GM21526 (cell line): ENCODE measurements around the gene NRIP1.
"Not testable (repeated sequence)": the region's sequence is repeated elsewhere in the genome, so short reads cannot be mapped to it uniquely, and the experiment has no call there.

Experiments used
- ATAC-seq: cut with Tn5 transposase; IDR thresholded peaks from one replicate; pipeline ENCODE4 v1.9.1; 2021; ENCODE audit warnings: moderate library complexity; ENCODE audit not compliant: unreplicated experiment, low FRiP score

NRIP1 gene

DNA sequence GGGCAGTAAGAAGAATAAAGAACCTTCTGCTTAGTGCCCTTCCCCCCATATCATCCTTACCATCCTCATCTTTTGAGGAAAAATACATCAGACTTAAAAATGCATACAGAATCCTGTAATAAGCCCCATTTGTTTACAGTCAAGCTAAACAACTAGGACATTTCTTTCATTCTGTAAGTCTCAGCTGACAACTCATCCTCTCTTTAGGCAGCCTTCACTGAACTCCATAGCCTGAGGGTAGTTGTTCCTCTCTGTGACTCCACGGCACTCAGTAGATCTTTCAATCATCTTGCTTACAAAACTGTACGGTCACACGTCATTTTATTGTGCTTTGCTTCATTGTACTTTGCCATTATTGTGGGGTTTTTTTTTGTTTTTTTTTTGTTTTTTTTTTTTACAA is 82.5 kb downstream of the NRIP1 start:
- no peak for ATAC-seq

DNA sequence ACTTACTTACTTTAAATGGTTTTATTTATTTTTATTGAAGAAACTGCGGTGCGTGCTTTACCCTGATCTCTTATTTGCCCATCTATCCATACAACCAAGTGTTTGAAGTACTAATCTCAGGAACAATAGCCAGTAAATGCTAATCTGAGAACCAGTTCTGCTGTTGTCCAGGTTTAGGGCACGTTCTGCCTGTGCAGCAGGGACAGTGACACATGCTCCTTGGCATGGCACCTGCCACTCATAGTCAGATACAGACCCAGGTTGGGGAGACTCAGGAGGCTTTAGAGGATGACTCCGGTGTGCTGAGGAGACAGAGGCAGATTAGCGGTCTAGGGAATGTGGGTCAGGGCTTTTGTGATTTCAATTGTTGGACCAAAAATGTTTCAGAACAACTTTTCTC is 83.6 kb downstream of the NRIP1 start:
- ATAC-seq: no peak

DNA sequence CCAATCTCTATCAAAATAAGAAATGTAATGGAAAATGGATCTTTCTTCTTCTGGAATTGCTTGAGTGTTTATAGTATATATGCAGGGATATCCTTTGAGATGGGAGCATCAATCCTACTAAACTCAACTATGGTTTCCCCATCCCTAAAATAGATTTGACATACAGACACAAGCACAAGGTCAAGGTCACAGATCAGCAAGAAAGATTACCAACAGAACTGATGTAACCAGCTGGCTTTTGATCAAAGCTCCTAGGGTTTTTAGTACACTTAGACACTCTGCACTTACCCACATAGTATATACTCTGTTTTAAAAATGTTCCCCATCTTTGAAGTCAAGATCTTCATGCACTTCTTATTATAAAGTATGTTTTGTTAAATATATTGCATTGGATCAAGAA is 85.5 kb downstream of the NRIP1 start:
- ATAC-seq: no peak

DNA sequence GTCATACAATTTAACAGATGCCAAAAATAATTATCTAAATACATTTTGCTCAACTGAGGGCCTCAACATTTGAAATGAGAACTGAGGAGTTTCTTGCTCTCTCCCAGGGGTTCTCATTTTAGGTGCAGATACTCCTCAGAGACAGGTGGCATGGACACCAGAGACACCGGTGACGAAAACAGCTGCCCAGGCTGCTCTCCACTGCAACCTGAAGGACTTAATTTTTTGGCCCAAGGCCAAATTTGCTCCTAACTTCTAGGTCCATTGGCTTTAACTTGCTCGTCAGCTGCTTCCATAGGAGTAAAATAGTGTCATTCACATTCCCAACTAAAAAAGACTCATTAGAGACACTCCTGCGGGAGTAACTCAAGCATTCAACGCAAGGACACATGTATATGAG is 87.0 kb downstream of the NRIP1 start:
- no peak for ATAC-seq

DNA sequence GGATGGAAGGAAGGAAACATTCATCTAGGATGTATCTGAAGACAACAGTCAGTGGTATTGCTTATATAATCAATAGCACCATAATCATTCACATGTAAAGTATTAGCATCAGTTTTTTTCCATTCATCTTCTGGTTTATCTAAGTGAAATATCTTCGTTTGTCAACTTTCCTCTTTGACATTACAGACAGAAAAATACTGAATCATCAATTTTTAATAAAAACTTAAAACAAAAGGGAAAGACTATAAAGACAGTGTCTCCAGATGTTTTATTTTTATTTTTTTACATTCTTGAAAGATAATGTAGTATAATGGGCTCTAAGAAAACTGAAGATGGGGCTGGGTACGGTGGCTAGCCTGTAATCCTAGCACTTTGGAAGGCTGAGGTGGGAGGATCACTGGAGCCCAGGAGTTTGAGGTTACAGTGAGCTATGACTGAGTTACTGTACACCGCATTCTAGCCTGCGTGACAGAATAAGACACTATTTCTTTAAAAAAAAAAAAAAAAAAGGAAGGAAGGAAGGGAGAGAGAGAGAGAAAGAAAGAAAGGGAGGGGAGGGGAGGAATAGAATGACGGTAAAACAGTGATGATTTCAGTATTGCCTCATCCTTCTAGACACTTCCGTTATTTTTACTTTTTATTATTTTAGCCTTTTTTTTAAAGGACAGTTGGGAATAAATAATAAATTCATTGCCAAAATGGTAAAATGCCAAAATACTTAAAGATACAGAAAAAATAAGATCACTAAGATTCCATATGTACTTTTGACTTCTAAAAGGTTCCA is 89.5 kb downstream of the NRIP1 start:
- no peak for ATAC-seq

DNA sequence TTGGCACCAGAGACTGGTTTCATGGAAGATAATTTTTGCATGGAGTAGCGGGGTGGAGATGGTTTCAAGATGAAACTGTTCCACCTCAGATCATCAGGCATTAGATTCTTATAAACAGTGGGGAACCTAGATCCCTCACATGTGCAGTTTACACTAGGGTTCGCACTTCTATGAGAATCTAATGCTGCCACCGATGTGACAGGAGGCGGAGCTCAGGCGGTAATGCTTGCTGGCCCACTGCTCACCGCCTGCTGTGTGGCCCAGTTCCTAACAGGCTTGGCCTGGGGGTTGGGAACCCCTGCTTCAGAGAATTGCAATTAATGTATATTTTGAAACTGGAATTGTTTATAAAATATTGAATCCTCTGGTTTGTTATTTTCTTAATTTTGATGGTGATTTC is 92.1 kb downstream of the NRIP1 start:
- ATAC-seq: no peak

DNA sequence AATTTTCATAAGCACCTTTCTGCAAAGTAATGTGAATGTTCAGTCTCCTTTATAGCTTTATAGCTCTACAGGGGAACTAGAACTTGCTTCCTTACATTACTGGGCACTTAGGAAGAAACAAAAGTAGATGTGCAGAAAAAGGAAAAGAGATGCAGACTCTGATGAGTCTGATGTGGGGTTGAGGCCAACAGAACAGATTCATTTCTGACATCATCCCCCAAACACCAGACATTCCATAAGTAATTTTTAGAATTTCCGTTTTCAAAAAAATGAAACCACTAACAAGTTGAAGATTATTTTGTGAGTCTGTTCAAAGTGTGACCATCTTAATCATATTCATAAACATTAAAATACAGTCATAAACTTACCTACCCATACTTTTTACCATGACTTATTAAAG is 96.0 kb downstream of the NRIP1 start:
- ATAC-seq: no peak

DNA sequence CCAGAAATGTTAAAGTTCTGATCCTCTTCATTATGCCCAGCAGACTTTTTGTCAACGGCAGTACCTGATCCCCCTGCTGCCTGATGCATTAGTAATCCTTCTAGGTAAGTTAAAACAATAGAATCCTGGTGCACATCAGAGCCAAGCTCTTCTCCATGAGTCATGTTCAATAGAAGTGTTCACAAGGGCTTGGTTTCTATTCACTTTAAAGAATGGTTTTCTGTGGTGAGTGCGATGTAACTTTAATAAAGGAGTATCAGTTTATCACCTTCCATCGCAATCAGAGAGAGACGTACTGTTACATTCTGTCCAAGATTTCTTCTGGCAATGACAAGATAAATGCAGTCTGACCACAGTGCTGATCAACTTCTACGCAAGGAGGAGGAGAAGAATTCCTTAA is 96.8 kb downstream of the NRIP1 start:
- no peak for ATAC-seq

DNA sequence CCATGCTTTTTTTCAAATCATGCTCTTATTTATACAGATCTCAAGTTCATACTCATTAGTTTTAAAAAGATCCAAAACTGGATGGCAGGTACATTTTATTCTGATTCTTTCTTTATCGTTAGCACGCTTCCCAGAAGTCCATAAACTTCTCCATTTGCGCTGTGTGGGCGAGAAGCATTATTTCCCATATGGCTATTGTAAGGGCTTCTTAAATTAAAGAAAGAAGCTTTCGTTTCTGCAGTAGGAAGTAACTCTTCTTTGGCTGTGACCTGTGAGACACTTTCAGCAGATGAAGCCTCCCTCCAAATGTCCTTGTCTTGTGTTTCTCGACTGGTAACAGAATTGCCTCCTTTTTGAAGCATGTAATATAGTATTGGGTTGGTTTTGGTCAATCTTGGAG is 100.2 kb downstream of the NRIP1 start:
- no peak for ATAC-seq

DNA sequence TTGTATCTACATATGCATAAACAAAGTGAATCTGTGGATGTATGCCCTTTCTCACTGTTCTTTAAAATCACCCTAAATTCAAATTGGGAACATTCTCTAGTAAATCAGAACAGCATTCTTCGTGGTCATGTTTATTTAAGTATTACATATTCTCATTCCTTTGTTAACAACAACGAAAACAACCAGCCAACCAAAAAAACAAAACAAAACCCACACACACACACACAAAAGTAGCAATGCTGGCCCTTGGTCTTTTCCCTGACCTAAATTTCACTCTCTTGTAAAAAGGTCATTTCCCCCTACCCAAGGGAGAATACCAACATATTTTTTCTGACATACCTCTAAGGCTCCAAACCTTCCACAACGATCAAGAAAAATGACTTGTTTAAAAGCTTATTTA is 102.6 kb downstream of the NRIP1 start:
- no peak for ATAC-seq

DNA sequence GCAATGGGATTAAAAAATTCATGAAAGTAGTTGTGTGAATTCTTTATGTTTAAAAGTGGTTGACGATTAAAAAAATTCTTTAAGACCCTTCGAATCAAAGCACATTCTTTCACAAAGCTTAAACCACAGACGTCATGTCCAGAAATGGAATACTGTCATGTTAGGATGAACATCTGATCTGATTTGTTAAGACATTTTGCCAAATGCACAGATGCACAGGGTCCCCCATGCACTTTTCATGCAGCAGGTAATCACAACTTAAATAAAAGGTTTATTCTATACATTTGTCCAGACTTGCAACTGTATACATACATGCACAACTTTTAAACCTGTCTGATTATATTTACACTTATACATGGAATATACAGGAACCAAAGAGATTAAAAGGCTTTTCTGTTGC is 103.3 kb downstream of the NRIP1 start:
- ATAC-seq: no peak

DNA sequence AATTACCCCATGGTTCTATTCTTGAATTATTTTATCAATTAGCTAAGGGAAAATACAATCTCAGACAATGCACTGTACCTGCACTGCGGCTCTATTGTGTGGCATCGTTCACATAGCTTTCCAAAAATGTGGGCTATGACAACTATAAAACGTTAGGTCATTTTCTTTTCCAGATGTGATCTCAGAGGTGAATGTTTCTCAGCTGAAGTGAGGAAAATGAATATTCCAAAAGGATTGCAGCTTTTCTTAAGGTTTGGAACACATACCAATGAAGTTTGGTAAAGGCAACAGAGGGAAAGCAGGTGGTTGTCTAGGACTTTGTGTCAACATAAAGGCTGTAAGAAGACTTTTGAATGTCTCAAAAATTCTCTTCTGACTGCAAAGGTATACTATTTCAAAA is 105.5 kb downstream of the NRIP1 start:
- no peak for ATAC-seq

DNA sequence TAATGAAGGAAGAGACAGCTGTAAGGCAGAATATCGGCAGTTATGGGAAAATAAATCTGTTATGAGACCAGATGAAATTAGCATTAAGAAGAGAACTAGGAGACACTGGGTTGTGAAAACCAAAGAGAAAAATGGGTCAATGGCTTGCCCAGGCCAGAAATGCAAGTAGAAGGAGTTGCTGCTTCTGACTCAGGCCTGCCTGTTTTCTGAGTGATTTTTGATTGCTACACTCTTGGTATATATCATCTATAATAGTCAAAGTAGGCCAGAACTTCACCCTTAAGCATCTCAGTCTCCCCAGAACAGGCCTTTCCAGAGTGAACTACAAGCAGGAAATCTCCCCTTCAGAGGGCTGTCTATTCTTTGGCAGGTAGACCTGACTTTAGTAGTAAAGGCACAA is 107.0 kb downstream of the NRIP1 start:
- no peak for ATAC-seq

DNA sequence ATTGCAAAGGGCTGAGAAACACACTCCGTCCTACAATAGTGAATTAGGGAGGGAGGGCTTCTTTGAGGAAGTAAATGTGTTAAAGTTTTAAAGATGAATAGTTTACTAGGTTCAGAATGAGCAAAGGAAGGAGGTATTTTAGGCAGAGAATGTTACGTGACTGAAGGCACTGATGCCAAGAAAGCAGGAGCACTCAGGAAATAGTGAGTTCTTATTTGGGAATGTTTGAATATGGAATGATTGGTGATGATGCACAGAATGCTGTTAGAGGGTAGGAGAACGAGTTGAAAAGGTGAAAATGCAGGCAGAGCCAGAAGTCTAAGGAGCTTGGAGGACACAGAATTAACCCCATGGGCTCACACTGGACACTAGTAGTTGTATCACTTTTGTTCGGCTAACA is 108.0 kb downstream of the NRIP1 start:
- ATAC-seq: no peak

DNA sequence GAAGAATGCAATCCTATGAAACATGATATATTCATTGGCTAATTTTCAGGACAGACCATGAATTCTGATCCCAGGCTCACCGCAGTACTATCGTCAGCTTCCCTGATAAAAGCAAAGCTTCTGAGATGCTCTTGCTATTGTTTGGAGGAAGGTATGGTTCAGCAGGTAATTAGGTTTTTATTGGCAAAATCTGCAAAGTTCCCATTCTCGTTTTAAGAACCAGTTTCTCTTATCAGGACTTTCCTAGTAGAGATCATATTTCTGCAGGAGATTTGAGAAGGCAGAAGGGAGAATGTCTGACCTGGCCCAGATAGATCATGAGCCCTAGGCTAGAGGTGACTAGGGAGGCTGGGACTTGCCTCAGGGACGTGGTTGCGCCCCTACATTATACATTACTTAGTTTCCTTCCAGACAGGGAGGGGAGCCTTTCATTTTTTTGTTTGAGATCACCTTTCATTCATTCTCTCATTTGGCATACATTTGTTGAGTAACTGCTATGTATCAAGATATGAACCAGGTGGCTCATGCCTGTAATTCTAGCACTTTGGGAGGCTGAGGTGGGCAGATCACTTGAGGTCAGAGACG is 108.8 kb downstream of the NRIP1 start:
- ATAC-seq: no peak

DNA sequence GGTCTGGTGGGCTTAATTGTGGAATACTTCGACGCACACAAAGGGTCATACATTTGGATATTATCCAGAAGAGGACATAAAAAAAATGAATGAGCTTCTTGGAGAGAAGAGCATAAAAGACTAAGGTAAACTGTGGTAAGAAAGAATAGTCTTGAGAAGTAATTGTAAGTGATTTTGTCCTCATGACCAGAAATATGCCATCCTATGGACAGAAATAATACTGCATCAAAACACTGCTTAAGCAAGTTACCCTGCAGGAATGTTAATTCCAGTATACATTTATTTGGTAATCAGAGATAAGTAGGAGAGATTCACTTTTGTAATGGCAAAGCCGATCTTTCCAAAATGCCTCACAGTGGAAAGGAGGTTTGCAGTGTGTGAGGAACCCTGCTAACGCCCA is 111.9 kb downstream of the NRIP1 start:
- no peak for ATAC-seq

DNA sequence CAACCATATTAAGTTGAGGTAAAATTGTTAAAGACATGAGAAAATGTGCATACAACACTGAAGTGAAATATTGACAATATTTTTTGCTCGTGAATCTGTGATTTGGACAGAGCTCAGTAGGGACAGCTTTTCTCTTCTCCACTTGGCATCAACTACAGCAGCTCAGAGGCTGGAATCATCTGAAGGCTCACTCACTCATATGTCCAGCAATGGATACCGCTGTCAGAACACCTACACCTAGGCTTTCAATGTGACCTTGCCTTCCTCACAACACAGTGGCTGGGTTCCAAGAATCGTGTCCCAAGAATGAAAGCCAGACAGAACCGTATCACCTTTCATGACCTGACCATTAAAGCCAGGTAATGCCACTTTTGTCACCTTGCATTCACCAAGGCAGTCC is 115.2 kb downstream of the NRIP1 start:
- no peak for ATAC-seq

DNA sequence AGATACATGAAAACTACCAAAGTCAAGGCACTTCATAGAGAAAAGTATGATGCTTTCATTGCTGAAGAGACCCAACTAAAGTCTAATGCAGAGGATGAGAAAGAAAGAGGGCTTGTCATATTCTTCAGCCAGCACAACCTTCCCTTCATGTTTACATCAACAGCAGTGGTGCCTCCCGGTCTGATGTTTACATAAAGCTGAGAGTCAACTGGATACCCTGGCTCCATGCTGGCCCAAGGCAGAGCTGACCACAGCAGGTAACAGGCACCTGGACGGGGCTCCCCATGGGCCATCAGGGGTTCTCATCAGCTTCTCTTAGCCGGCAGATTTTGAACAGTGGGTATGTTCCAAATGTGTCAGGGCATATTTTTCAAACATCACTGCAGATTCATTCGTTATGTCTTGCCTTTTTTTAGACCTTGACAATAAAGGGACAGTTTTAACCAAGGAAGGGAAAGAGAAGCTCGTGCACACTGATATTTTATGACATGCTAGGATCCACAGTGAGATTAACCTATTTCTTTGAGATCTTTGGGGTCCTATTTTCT is 117.1 kb downstream of the NRIP1 start:
- ATAC-seq: no peak

DNA sequence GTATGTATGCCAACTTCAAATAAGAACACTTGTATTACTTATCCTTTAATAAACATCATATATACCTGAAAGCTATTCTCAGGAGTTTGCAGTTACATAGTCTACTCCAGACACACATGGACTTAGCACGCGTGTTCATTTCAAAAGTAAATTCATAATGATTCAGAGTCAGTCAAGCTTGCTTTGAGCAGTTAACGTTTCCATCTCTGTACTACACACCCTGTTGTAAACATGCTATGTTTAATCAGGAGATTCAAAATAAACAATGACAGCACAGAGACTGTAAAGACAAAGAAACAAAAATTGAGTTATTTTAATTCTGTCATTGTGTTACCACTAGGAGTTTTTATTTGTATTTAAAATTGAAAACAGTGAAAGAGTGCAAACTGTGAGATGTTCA is 119.6 kb downstream of the NRIP1 start:
- no peak for ATAC-seq

DNA sequence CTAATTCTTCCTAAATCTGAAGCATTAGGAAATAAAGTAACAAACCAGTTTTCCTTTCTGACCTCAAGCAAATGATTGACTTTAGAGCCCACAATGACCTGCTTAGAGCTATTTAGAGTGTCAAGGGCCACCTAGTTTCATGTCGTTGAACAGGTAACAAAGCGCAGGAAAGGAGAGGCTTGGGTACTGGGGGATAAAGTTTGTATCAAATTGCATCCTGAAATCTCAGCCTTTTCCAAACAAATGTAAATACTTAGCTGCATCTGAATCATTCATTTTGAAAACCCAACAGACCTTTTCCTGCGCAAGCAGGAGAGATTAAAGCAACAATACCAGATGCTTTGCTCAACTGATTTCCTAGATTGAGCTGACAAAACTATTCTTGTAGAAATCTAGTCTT is 121.2 kb downstream of the NRIP1 start:
- ATAC-seq: no peak

DNA sequence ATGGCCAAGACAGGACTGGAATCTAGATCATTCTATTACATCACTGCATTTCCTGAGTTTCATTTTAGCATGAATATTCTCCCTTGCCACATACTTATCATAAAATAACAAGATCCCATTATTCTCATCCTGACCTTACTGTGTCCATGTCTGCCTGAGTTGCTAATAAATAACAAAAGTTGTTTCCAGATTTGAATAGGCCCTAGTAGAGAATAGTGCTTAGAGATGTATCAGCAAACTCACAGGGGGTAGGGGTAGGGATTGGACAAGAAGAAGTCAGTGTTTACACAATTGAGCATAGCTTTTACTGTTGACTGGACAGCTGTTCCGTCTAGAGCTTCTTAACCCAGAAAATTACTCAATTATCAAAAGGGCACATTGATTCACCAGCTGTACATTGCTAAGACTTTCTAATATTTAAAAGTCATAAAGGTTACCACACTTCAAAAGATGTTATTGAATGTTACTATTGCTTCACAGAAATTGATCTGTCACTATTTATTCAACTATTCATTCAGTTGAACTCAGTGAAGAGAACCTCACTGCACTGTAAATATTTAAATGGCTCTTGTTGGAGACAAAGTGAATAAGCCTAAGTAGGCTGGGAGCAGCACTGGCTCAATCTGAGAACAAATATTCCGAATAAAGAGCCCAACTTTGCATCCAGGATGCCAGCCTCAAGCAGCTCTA is 121.9 kb downstream of the NRIP1 start:
- no peak for ATAC-seq

DNA sequence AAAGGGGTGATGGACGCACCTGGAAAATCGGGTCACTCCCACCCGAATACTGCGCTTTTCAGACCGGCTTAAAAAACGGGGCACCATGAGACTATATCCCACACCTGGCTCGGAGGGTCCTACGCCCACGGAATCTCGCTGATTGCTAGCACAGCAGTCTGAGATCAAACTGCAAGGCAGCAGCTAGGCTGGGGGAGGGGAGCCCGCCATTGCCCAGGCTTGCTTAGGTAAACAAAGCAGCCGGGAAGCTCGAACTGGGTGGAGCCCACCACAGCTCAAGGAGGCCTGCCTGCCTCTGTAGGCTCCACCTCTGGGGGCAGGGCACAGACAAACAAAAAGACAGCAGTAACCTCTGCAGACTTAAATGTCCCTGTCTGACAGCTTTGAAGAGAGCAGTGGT is 137.5 kb downstream of the NRIP1 start:
- not testable (repeated sequence) for ATAC-seq
